Right cardiac atrium (tissue), 5 donors: Measurements from ENCODE around the gene DIPK1C. TPM values are rescaled to one million over a fixed set of nuclear protein-coding genes. Genes with fewer than 3 reads are reported as not detected.

Source experiments
- ATAC-seq, 2 donors: fragments of 200-7000 bp; cut with Tn5 transposase; one replicate each; pipeline versions ENCODE4 v1.8.0 to v1.9.1; 2020; ENCODE audit warnings: moderate library complexity in 2 of 2, mild to moderate bottlenecking in 1 of 2
- DNase-seq, 3 donors: peaks; one replicate each; pipeline ENCODE4 v3.0.0-alpha.2; 2020
- H3K27ac ChIP-seq: one replicate; pipeline ENCODE4 v1.5.1; 2013; ENCODE audit warnings: mild to moderate bottlenecking, low read length, control low read depth, moderate library complexity
- H3K27me3 ChIP-seq: one replicate; pipeline ENCODE4 v1.6.1; 2013; ENCODE audit not compliant: control insufficient read depth, insufficient read depth
- H3K4me1 ChIP-seq: one replicate; pipeline ENCODE4 v1.6.1; 2013; ENCODE audit warnings: low read length; ENCODE audit not compliant: control insufficient read depth, insufficient read depth
- H3K4me3 ChIP-seq: one replicate; pipeline ENCODE4 v1.5.1; 2013; ENCODE audit warnings: low read length, control low read depth
- H3K9me3 ChIP-seq: one replicate; pipeline ENCODE4 v1.6.1; 2013; ENCODE audit warnings: low read length; ENCODE audit not compliant: control insufficient read depth
- WGBS: extraction: QIAGEN DNeasy Blood & Tissue Kit; methylation state at CpG from one replicate; pipeline ENCODE4 v1.1.7; 2013; 5-methylcytosine and 5-hydroxymethylcytosine counted together
- intact Hi-C, 4 donors: fragments of 100-400 bp; cut with DNase I; formaldehyde crosslinking; loops; one replicate each; pipeline versions ENCODE4 v1.11.0 to v1.14.0; 2022 to 2023
- polyA plus RNA-seq: library from polyadenylated mRNA; stranded (reverse); fragments of 200-250 nt; gene quantifications from one replicate; pipeline ENCODE4 v1.2.3, GENCODE V29; 2013
- total RNA-seq, 4 donors: library from RNA; stranded (reverse); fragmentation: NEBNext Ultra II Directional; extraction: Animal tissue kit (Norgen Biotek cat#: 25700); gene quantifications; one replicate each; pipeline ENCODE4 v1.2.1, GENCODE V29; 2021
- donor health status: healthy with polysubstance abuse.
- donor health status: DM: no; HTN: yes; CAD: no.
- donor health status: DM: no; HTN: no; CAD: no.
- donor health status: DM: no; HTN: yes; CAD: no; lungs with severe emphysema.
- donor health status: DM: yes; HTN: yes; CAD: no.

DIPK1C gene
- total and polyA plus RNA-seq, 5 donors, result 0.83 to 5.7 (median 2.1) TPM; not detected in 1

DNA sequence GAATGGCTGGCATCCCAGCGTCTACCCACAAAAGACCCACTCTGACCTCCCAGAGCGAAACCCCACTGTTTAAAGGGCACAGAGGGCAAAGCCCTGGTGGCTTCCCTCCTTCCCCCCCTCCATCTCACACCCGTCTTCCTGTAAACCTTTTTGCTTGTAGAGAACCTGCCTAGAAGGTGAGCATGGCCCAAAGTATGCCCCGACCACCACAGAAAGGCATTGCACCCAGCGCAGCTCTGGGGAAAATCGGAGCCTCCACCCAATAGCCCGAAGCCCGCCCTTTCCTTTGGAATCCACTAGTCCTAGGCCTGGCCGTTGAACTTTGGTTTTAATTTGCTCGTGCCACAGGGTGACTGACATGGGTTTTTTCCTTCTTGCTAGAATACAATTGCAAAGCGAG lies 22.6 kb downstream of the DIPK1C start:
- Histone ChIP-seq H3K4me1 (no peaks in the 10 kb centered on the region), H3K4me3 (no peak overlapping the region), H3K27ac (no peak overlapping the region), H3K9me3 (no peaks in the 10 kb centered on the region), H3K27me3 (no peaks in the 10 kb centered on the region)
- intact Hi-C loops, result no loop called here
- ATAC-seq, result no peak
- WGBS, result 92% methylated on average over 11 of the region's 11 CpGs
- DNase-seq, result no peak

DNA sequence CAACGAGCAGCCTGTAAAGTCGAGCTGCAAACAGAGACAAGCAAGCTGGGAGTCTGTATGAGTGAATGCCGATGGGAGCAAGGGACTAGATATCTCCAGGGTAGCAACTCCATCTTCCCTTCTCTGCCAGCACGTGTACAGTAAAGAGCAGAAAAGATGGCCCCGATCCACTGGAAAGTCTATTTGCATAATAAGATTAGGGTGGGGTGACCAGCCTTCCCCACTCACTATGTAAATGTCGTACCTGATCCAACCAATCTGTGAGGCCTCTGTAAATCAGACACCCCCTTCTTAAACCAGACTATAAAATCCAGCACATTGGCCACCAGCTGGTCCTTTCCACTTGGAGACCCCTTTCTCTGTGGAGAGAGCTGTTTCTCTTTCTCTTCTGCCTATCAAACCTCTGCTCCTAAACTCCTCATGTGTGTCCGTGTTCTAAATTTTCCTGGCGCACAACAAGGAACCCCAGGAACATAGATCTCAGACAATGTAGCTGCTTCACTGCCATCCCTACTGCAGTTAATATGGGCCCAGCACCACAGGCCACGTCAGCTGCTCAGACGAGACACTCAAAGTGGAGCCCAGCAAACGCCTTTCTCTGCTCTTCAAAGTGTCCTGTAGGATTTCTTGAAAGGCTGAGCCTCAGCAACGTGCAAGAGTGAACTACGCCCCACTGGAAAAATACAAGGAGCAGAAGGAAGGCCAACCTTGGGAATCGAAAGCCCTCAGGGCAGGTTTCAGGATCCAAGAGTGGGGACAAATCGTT lies 26.1 kb downstream of the DIPK1C start:
- Histone ChIP-seq H3K27me3 (no peaks in the 10 kb centered on the region), H3K4me1 (no peaks in the 10 kb centered on the region), H3K27ac (no peak overlapping the region), H3K4me3 (no peak overlapping the region), H3K9me3 (no peaks in the 10 kb centered on the region)
- intact Hi-C loops, result no loop called here
- ATAC-seq (no peak), DNase-seq (no peak)
- 69% methylated on average over 15 of the region's 15 CpGs for WGBS

DNA sequence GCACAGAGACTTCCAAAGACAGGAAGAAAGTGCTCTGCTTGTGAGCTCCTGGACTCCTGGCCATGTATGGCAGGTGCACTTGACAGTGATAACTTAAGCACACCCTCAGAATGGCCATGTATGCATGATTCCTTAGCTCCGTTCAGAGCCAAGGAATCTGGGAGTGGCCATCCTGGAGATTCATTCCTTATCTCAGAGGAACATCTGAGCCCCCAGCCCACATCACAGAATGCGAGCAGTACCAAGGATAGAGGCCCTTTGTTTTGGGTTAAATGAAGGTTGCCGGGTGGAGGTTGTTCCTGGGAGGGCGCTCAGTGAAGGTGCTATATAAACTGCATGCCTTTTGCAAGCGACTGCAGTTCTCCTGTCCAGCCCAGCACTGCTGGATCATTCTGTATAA lies 26.9 kb downstream of the DIPK1C start:
- no peaks in the 10 kb centered on the region for H3K4me1 ChIP-seq
- ATAC-seq (no peak), DNase-seq (no peak)
- no peak overlapping the region for H3K27ac ChIP-seq
- no peaks in the 10 kb centered on the region for H3K27me3 ChIP-seq
- no peak overlapping the region for H3K4me3 ChIP-seq
- H3K9me3 ChIP-seq, result no peaks in the 10 kb centered on the region
- intact Hi-C loops, result no loop called here
- 69% methylated on average over 5 of the region's 5 CpGs for WGBS

DNA sequence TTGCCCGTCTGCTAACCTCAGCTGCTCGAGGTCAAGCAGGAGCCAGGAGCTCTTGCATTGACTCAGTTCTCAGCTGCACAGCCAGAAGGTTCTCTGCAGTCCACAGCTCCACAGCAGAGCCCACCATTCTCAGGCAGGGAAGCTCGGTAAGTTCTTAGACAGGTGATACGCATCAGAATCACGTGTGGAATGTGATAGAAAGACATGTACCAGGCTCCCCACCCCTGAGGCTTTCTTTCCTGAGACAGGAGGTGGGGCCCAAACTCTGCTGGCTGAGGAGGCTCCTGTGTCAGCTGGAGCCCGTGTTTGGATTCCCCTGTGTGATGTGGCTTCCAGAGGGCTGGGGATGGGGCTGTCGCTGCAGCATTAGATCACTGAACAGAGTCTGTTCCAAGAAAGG lies 28.0 kb downstream of the DIPK1C start:
- ATAC-seq (no peak), DNase-seq (no peak)
- H3K27ac ChIP-seq, result no peak overlapping the region
- H3K4me1 ChIP-seq, result no peaks in the 10 kb centered on the region
- no peak overlapping the region for H3K4me3 ChIP-seq
- H3K9me3 ChIP-seq, result no peaks in the 10 kb centered on the region
- intact Hi-C loops, result no loop called here
- WGBS, result 48% methylated on average over 7 of the region's 7 CpGs
- no peaks in the 10 kb centered on the region for H3K27me3 ChIP-seq

DNA sequence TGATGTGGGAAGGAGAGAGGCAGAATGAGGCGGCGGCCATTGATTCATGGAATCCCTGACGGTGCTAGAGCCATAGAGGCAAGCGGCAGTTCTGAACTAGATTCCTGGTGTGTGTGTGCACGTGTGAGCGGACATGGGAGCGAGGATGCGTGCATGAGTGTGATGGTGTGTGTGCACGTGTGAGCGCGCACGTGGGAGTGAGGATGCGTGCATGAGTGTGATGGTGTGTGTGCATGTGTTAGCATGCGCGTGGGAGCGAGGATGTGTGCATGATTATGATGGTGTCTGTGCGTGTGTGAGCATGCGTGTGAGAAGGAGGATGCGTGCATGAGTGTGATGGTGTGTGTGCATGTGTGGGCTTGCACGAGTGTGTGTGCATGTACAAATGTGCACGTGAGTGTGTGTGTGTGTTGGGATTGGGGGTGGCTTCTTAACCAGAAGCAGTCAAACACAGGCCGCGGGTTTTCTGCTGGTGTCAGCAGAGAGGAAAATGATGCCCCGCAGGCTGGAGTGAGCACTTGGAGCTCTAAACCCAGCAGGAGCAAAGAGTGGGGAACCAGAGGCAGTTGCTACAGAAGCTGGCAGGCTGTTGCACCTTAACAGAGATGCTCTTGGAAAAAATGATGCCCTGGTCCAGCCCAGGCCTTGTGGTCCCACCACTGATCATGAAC lies 29.5 kb downstream of the DIPK1C start:
- no peaks in the 10 kb centered on the region for H3K9me3 ChIP-seq
- ATAC-seq, result no peak
- 96% methylated on average over 24 of the region's 24 CpGs for WGBS
- H3K4me1 ChIP-seq, result no peaks in the 10 kb centered on the region
- H3K4me3 ChIP-seq, result no peak overlapping the region
- intact Hi-C loops, result no loop called here
- DNase-seq, result no peak
- H3K27ac ChIP-seq, result no peak overlapping the region
- no peaks in the 10 kb centered on the region for H3K27me3 ChIP-seq

DNA sequence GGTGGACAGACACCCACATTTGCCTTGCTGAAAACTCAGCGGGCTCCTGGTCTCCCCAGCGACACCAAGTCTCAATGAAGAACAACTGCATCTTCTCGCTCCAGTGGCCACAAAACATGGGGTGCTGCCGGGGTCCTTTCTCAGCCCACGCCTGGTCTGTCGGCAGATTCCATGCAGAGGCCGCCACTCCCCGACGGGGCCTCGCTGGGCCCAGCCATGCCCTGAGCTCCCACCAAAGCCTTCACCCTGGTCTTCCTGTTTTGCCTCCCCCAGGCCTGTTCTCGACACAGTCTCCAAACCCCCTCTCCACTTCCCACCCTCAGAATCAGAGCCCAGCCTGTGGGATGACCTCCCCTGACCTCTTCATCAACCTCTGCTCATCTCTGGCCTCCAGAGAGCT lies 31.2 kb downstream of the DIPK1C start:
- intact Hi-C loops, result no loop called here
- WGBS, result 95% methylated on average over 11 of the region's 11 CpGs
- Histone ChIP-seq H3K9me3 (no peaks in the 10 kb centered on the region), H3K4me1 (no peaks in the 10 kb centered on the region), H3K27me3 (no peaks in the 10 kb centered on the region), H3K27ac (no peak overlapping the region), H3K4me3 (no peak overlapping the region)
- DNase-seq, result no peak
- ATAC-seq, result no peak

DNA sequence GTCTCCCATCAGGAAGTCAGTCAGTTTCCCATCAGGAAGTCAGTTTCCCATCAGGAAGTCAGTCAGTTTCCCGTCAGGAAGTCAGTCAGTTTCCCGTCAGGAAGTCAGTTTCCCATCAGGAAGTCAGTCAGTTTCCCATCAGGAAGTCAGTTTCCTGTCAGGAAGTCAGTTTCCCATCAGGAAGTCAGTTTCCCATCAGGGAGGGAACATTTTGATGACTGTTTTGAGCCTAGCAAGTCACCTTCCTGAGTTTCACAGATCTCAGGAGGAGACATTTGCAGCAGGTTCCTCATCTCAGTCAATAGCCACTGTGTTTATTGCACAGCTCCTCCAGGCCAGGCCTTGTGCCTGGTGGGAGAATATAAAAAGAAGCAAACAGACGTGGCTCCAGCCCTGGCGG lies 31.9 kb downstream of the DIPK1C start:
- Histone ChIP-seq H3K27ac (no peak overlapping the region), H3K9me3 (no peaks in the 10 kb centered on the region), H3K4me3 (no peak overlapping the region), H3K27me3 (no peaks in the 10 kb centered on the region), H3K4me1 (no peaks in the 10 kb centered on the region)
- DNase-seq (no peak), ATAC-seq (no peak)
- intact Hi-C loops, result no loop called here
- WGBS, result 82% methylated on average over 4 of the region's 4 CpGs

DNA sequence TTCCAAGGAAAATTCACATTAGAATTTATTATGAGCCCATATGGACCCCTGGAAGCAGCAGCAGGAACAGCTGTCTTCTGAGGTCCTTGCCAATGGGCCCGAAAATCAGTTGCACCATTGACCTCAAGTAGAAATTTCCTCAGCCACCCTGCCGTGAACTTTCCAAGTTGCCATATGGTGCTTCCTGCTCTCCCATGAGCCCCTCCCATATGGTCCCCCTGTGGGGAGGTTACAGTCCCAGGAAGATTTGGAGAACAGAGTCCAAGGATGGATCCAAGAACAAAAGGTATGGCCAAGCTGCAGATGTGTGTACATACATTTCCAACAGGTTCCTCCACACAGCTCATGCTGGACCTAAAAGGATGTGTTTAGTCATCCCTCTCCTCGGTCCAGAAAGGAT lies 34.6 kb downstream of the DIPK1C start:
- Histone ChIP-seq H3K27ac (no peak overlapping the region), H3K4me3 (no peak overlapping the region), H3K27me3 (no peaks in the 10 kb centered on the region), H3K4me1 (no peaks in the 10 kb centered on the region), H3K9me3 (no peaks in the 10 kb centered on the region)
- DNase-seq, result no peak
- WGBS, result 61% methylated on average over 3 of the region's 3 CpGs
- intact Hi-C loops, result no loop called here
- no peak for ATAC-seq

DNA sequence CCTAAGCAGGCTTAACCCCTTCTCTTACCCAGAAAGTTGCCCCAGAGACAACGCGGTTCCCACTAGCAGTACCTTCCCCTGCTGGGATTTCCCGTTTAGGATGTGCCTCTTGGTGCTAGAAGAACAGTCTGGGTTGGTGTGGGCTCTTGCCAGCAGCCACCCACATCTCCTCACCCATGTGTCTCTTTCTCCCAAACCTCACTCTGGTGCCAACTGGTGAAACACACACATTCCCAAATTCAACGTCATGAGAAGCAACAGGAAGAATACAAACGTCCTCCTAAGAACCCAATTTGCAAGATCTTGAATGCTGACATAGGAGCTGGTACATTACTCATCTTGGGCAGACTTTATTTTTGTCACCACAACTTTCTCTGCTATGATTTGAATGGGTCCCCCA lies 36.2 kb downstream of the DIPK1C start:
- intact Hi-C loops, result no loop called here
- ATAC-seq (no peak), DNase-seq (no peak)
- no peaks in the 10 kb centered on the region for H3K27me3 ChIP-seq
- H3K27ac ChIP-seq, result no peak overlapping the region
- H3K4me3 ChIP-seq, result no peak overlapping the region
- no peaks in the 10 kb centered on the region for H3K9me3 ChIP-seq
- 71% methylated on average over 5 of the region's 5 CpGs for WGBS
- no peaks in the 10 kb centered on the region for H3K4me1 ChIP-seq

DNA sequence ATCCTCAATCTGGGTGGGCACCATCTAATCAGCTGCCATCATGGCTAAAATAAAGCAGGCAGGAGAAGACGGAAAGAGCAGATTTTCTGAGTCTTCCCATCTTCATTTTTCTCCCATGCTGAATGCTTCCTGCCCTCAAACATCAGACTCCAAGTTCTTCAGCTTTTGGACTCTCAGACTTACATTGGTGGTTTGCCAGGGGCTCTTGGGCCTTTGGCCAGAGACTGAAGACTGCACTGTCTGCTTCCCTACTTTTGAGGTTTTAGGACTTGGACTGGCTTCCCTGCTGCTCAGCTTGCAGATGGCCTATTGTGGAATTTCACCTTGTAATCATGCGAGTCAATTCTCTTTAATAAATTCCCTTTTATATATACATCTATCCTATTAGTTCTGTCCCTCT lies 36.6 kb downstream of the DIPK1C start:
- Histone ChIP-seq H3K4me3 (no peak overlapping the region), H3K4me1 (no peaks in the 10 kb centered on the region), H3K27ac (no peak overlapping the region), H3K9me3 (no peaks in the 10 kb centered on the region), H3K27me3 (no peaks in the 10 kb centered on the region)
- intact Hi-C loops, result no loop called here
- DNase-seq (peak in 2 of 3 donors; percentile 78 to 81), ATAC-seq (no peak)
- WGBS, result 64% methylated on average over 2 of the region's 2 CpGs

DNA sequence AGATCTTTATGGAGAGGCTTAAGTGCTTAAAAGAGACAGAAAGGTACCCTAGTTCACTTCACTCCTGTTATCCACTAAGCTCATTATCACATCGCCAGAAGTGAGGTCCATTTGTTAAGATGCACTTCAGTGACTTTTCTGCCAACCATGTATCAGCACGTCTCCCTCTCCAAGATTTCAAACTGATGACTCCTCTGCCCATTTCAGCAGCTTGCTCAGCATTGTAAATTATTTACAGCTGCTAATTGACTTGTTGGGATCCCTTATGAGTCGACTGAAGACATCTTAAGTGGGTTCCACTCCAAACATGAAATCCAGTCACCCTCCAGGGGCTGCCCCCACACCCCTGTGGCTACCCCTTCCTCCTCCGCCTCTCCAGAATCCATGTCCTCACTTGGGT lies 37.3 kb downstream of the DIPK1C start:
- Histone ChIP-seq H3K4me3 (no peak overlapping the region), H3K27ac (no peak overlapping the region), H3K27me3 (no peaks in the 10 kb centered on the region), H3K9me3 (no peaks in the 10 kb centered on the region), H3K4me1 (no peaks in the 10 kb centered on the region)
- intact Hi-C loops, result no loop called here
- 66% methylated on average over 4 of the region's 4 CpGs for WGBS
- ATAC-seq (no peak), DNase-seq (no peak)
